ENCODE data around the gene FXYD6. TPM values are rescaled to one million over a fixed set of nuclear protein-coding genes. Genes with fewer than 3 reads are reported as not detected.
A peak's percentile ranks its signal among the peaks of the same experiment; 100 is the strongest.

Gene FXYD6
- total and polyA plus RNA-seq, 9 of the 15 experiments (the other 6 are each of a cell fraction or from before 2014, with no cell fraction given): 0.07 to 0.35 TPM; not detected in 7

- TF ChIP-seq, protein P1, sequence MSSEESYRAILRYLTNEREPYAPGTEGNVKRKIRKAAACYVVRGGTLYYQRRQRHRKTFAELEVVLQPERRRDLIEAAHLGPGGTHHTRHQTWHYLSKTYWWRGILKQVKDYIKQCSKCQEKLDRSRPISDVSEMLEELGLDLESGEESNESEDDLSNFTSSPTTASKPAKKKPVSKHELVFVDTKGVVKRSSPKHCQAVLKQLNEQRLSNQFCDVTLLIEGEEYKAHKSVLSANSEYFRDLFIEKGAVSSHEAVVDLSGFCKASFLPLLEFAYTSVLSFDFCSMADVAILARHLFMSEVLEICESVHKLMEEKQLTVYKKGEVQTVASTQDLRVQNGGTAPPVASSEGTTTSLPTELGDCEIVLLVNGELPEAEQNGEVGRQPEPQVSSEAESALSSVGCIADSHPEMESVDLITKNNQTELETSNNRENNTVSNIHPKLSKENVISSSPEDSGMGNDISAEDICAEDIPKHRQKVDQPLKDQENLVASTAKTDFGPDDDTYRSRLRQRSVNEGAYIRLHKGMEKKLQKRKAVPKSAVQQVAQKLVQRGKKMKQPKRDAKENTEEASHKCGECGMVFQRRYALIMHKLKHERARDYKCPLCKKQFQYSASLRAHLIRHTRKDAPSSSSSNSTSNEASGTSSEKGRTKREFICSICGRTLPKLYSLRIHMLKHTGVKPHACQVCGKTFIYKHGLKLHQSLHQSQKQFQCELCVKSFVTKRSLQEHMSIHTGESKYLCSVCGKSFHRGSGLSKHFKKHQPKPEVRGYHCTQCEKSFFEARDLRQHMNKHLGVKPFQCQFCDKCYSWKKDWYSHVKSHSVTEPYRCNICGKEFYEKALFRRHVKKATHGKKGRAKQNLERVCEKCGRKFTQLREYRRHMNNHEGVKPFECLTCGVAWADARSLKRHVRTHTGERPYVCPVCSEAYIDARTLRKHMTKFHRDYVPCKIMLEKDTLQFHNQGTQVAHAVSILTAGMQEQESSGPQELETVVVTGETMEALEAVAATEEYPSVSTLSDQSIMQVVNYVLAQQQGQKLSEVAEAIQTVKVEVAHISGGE (CRISPR knock-in tag; IDR thresholded peaks at IDR 0.05): no peak
- TF ChIP-seq CBX8 (IDR thresholded peaks at IDR 0.05; ENCODE audit: borderline replicate concordance, extremely low read depth, low read depth, low read length, poor library complexity, severe bottlenecking) (no peak), TCF7L2 (IDR thresholded peaks at IDR 0.05; ENCODE audit: low read depth, low read length) (no peak), TRIM24 (IDR thresholded peaks at IDR 0.05) (peak; percentile 36 to 53; a peak in 3 of 4 replicates), BCOR (IDR thresholded peaks at IDR 0.05) (0 out of 2 replicates have a peak, but pooled peaks have one; percentile 36), ZEB2 (IDR thresholded peaks at IDR 0.05) (no peak), SNIP1 (IDR thresholded peaks at IDR 0.05; ENCODE audit: low read depth) (no peak), PTTG1 (tag; IDR thresholded peaks at IDR 0.05; ENCODE audit: low read depth) (no peak), SMARCE1 (IDR thresholded peaks at IDR 0.05) (peak; percentile 71), PPARD (CRISPR knock-in tag; IDR thresholded peaks at IDR 0.05) (no peak)
- TF ChIP-seq, protein P2, sequence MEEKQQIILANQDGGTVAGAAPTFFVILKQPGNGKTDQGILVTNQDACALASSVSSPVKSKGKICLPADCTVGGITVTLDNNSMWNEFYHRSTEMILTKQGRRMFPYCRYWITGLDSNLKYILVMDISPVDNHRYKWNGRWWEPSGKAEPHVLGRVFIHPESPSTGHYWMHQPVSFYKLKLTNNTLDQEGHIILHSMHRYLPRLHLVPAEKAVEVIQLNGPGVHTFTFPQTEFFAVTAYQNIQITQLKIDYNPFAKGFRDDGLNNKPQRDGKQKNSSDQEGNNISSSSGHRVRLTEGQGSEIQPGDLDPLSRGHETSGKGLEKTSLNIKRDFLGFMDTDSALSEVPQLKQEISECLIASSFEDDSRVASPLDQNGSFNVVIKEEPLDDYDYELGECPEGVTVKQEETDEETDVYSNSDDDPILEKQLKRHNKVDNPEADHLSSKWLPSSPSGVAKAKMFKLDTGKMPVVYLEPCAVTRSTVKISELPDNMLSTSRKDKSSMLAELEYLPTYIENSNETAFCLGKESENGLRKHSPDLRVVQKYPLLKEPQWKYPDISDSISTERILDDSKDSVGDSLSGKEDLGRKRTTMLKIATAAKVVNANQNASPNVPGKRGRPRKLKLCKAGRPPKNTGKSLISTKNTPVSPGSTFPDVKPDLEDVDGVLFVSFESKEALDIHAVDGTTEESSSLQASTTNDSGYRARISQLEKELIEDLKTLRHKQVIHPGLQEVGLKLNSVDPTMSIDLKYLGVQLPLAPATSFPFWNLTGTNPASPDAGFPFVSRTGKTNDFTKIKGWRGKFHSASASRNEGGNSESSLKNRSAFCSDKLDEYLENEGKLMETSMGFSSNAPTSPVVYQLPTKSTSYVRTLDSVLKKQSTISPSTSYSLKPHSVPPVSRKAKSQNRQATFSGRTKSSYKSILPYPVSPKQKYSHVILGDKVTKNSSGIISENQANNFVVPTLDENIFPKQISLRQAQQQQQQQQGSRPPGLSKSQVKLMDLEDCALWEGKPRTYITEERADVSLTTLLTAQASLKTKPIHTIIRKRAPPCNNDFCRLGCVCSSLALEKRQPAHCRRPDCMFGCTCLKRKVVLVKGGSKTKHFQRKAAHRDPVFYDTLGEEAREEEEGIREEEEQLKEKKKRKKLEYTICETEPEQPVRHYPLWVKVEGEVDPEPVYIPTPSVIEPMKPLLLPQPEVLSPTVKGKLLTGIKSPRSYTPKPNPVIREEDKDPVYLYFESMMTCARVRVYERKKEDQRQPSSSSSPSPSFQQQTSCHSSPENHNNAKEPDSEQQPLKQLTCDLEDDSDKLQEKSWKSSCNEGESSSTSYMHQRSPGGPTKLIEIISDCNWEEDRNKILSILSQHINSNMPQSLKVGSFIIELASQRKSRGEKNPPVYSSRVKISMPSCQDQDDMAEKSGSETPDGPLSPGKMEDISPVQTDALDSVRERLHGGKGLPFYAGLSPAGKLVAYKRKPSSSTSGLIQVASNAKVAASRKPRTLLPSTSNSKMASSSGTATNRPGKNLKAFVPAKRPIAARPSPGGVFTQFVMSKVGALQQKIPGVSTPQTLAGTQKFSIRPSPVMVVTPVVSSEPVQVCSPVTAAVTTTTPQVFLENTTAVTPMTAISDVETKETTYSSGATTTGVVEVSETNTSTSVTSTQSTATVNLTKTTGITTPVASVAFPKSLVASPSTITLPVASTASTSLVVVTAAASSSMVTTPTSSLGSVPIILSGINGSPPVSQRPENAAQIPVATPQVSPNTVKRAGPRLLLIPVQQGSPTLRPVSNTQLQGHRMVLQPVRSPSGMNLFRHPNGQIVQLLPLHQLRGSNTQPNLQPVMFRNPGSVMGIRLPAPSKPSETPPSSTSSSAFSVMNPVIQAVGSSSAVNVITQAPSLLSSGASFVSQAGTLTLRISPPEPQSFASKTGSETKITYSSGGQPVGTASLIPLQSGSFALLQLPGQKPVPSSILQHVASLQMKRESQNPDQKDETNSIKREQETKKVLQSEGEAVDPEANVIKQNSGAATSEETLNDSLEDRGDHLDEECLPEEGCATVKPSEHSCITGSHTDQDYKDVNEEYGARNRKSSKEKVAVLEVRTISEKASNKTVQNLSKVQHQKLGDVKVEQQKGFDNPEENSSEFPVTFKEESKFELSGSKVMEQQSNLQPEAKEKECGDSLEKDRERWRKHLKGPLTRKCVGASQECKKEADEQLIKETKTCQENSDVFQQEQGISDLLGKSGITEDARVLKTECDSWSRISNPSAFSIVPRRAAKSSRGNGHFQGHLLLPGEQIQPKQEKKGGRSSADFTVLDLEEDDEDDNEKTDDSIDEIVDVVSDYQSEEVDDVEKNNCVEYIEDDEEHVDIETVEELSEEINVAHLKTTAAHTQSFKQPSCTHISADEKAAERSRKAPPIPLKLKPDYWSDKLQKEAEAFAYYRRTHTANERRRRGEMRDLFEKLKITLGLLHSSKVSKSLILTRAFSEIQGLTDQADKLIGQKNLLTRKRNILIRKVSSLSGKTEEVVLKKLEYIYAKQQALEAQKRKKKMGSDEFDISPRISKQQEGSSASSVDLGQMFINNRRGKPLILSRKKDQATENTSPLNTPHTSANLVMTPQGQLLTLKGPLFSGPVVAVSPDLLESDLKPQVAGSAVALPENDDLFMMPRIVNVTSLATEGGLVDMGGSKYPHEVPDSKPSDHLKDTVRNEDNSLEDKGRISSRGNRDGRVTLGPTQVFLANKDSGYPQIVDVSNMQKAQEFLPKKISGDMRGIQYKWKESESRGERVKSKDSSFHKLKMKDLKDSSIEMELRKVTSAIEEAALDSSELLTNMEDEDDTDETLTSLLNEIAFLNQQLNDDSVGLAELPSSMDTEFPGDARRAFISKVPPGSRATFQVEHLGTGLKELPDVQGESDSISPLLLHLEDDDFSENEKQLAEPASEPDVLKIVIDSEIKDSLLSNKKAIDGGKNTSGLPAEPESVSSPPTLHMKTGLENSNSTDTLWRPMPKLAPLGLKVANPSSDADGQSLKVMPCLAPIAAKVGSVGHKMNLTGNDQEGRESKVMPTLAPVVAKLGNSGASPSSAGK (IDR thresholded peaks at IDR 0.05): peak; percentile 47
These were observed 33.3 kb upstream of the FXYD6 start (continued) for GRCh38 chr11:117909611-117910382.

Measured in K562 (cell line).